ENCODE results near the gene SH2D4B. TPM values are rescaled to one million over a fixed set of nuclear protein-coding genes. Genes with fewer than 3 reads are reported as not detected.

Gene SH2D4B
- total RNA-seq, 2 donors from 2014 or later: 0.92 TPM; not detected in 1

DNA sequence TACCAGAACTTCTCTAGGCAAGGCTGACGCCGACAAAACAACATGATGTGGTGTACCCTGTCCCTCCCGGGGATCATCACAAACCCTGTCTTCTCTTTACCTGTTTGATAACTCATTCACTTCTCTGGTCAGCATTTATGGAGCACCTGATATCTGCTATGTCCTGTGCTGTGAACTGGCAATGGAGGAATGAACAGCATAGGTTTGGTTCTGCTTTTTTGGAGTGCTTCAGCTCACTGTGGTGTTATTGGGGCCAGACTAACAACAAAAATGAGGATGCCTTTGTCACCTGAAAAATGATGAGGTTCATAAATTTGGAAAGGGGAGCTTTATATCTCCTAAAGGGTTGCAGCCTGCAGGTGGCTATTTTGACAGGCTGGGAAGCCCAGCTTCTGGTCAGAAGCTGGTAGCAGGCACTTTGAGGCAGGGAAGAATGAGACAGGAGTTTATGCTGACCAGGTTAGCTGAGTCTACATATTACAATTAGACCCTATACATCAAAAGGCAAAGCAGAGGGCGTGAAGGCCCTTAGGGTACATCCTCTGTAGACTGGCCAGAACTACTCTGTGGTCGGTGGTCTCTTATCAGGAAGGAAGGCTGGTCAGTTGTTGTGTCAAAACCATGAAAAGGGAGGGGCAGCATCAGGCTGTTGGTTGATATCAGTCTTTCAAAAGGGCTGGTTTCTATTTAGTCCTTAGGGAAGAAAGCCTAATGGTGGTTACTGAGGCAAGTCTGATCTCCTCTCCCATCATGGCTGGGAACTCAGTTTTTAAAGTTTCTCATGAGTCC lies 42.3 kb downstream of the SH2D4B start:
- Histone ChIP-seq H3K27ac (no peak overlapping the region), H3K4me1 (ENCODE audit: control insufficient read depth in 1 of 2, low read depth in 2 of 2) (no peaks in the 10 kb centered on the region), H3K4me3 (no peak overlapping the region), H3K36me3 (no peaks in the 10 kb centered on the region), H3K27me3 (replicated peaks; ENCODE audit: insufficient read depth) (no peaks in the 10 kb centered on the region), H3K9me3 (no peaks in the 10 kb centered on the region)
- ATAC-seq (ENCODE audit: insufficient number of reproducible peaks, low FRiP score, low read depth): no peak
- no peak for DNase-seq (ENCODE audit: low spot score)
- TF ChIP-seq, protein P1, sequence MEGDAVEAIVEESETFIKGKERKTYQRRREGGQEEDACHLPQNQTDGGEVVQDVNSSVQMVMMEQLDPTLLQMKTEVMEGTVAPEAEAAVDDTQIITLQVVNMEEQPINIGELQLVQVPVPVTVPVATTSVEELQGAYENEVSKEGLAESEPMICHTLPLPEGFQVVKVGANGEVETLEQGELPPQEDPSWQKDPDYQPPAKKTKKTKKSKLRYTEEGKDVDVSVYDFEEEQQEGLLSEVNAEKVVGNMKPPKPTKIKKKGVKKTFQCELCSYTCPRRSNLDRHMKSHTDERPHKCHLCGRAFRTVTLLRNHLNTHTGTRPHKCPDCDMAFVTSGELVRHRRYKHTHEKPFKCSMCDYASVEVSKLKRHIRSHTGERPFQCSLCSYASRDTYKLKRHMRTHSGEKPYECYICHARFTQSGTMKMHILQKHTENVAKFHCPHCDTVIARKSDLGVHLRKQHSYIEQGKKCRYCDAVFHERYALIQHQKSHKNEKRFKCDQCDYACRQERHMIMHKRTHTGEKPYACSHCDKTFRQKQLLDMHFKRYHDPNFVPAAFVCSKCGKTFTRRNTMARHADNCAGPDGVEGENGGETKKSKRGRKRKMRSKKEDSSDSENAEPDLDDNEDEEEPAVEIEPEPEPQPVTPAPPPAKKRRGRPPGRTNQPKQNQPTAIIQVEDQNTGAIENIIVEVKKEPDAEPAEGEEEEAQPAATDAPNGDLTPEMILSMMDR (IDR thresholded peaks at IDR 0.05): no peak

DNA sequence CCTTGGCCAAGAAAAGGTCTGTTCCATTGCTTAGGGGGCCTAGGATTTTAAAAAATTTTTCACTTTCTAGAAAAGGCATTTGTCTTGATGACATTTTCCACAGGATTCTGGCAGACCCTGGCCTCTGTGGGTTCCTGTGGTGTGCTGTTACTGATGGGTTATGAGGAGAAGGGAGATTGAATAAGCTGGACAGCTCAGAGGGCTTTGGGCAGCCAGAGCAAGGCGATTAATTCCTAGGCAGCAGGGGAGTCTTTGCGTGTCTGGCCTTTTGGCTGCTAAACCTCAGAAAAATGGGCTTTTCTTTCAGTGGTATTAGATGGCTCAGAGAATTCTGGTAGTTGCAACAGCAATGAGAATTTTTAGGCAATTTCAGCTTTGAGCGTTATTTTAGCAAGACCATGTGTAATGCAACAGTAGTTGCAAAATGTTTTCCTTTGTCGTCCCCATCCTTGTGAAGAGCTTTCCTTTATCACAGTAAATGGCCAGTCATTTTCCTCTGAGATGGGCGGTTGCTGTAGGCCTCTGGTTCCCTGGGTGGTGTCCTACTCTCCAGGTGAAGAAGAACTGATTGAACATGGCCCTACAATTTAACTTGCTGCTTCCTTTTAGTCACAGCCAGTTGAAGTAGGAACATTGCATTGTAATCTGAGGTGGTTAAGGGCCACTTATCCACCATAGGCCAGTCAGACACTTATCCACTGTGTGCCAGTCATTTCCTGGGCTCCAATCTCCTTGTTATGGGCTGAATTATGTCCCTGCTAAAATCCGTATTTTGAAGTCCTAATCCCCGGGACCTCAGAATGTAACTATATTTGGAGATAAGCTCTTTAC lies 43.2 kb downstream of the SH2D4B start:
- Histone ChIP-seq H3K27me3 (replicated peaks; ENCODE audit: insufficient read depth) (no peaks in the 10 kb centered on the region), H3K9me3 (no peaks in the 10 kb centered on the region), H3K4me3 (no peak overlapping the region), H3K27ac (no peak overlapping the region), H3K4me1 (ENCODE audit: control insufficient read depth in 1 of 2, low read depth in 2 of 2) (no peaks in the 10 kb centered on the region), H3K36me3 (no peaks in the 10 kb centered on the region)
- TF ChIP-seq, protein P1 (IDR thresholded peaks at IDR 0.05): no peak
- ATAC-seq (ENCODE audit: insufficient number of reproducible peaks, low FRiP score, low read depth): no peak
- DNase-seq (ENCODE audit: low spot score): no peak

DNA sequence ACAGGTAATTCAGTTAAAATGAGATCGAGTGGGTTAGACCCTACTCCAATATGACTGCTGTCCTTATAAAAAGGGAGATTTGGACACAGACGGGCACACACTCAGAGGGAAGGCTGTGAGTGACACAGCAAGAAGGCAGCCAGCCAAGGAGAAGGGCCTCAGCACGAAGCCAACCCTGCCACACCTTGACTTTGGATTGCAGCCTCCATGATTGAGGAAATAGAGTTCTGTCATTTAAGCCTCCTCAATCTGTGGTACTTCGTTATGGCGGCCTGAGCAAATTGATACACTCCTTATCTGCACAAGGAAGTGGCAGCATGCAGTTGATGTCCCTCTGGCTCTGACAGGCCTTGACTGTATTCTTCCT lies 43.8 kb downstream of the SH2D4B start:
- H3K9me3 ChIP-seq: no peaks in the 10 kb centered on the region
- no peak for DNase-seq (ENCODE audit: low spot score)
- no peak for ATAC-seq (ENCODE audit: insufficient number of reproducible peaks, low FRiP score, low read depth)
- H3K4me3 ChIP-seq: no peak overlapping the region
- no peaks in the 10 kb centered on the region for H3K36me3 ChIP-seq
- H3K27me3 ChIP-seq (replicated peaks; ENCODE audit: insufficient read depth): no peaks in the 10 kb centered on the region
- no peaks in the 10 kb centered on the region for H3K4me1 ChIP-seq (ENCODE audit: control insufficient read depth in 1 of 2, low read depth in 2 of 2)
- TF ChIP-seq, protein P1 (IDR thresholded peaks at IDR 0.05): no peak
- H3K27ac ChIP-seq: no peak overlapping the region

DNA sequence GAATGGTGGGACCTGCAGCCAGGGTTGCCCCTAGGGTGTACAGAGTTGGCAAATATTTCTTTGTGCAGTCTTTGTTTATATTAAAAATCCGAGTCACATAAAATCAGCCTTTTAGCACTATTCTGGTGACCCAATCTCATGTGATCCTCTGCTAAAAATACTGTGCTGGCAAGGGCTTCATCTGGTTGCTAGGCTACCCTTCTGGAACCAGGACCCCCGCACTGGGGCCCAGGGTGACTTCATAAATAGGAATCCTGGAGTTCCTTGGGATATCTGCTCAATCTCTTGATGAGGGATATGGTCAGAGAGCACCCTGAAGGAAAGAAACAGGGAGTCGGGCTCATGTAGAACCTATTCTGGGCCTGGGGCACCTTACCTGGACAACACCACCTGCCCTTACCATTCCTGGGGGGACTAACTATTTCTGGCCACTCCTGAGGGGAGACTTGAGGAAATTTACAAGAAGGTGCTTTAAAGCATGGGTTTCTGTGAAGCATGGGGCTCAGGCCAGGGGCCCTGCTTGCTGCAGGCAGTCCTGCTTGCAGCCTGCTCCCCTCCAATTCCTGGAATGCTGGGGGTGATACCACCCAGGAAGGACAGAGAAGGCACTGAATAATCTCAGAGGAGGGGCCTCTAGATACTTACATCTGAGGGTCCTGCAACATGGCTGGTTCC lies 44.7 kb downstream of the SH2D4B start:
- TF ChIP-seq, protein P1 (IDR thresholded peaks at IDR 0.05): no peak
- Histone ChIP-seq H3K27me3 (replicated peaks; ENCODE audit: insufficient read depth) (no peaks in the 10 kb centered on the region), H3K27ac (no peak overlapping the region), H3K4me3 (no peak overlapping the region), H3K36me3 (no peaks in the 10 kb centered on the region), H3K4me1 (ENCODE audit: control insufficient read depth in 1 of 2, low read depth in 2 of 2) (no peaks in the 10 kb centered on the region), H3K9me3 (no peaks in the 10 kb centered on the region)
- no peak for ATAC-seq (ENCODE audit: insufficient number of reproducible peaks, low FRiP score, low read depth)
- DNase-seq (ENCODE audit: low spot score): no peak

DNA sequence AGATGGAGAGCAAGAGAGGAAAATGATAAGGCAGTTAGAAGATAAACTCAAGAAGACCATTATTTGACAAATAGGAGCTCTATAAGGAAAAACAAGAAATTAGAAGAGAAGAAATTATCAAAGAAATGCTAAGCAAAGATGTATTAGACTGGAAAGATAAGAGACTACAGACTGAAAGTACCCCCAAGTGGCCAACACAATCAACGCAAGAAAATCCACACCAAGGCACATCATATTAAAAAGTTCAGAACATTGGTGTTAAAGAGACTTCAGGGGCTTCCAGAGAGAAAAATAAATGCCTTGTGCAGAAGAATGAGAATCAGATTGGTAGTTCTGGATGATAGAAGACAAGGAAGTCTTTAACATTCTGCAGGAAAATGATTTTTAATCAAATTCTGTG lies 46.0 kb downstream of the SH2D4B start:
- Histone ChIP-seq H3K27me3 (replicated peaks; ENCODE audit: insufficient read depth) (no peaks in the 10 kb centered on the region), H3K36me3 (no peaks in the 10 kb centered on the region), H3K27ac (no peak overlapping the region), H3K4me3 (no peak overlapping the region), H3K4me1 (ENCODE audit: control insufficient read depth in 1 of 2, low read depth in 2 of 2) (no peaks in the 10 kb centered on the region), H3K9me3 (no peaks in the 10 kb centered on the region)
- DNase-seq (ENCODE audit: low spot score): no peak
- TF ChIP-seq, protein P1 (IDR thresholded peaks at IDR 0.05): no peak
- no peak for ATAC-seq (ENCODE audit: insufficient number of reproducible peaks, low FRiP score, low read depth)
